Measurements from ENCODE around the gene CSHL1. TPM values are rescaled to one million over a fixed set of nuclear protein-coding genes. Genes with fewer than 3 reads are reported as not detected.

CSHL1 gene
- total RNA-seq, 6 experiments from 2014 or later, result not detected

- Mint-ChIP-seq H3K4me1 (ENCODE audit: low read depth) (no peaks in the 10 kb centered on the region), H3K27me3 (ENCODE audit: insufficient read depth) (peaks cover 10% of the 10 kb centered on the region), H3K27ac (no peak overlapping the region), H3K9me3 (no peaks in the 10 kb centered on the region), H3K4me3 (no peak overlapping the region), H3K36me3 (ENCODE audit: low read depth) (no peaks in the 10 kb centered on the region)
- no peak for TF ChIP-seq CTCF (IDR thresholded peaks at IDR 0.05)
- no peak for DNase-seq
Measured at GRCh38 chr17:63942309-63942985, 31.4 kb upstream of the CSHL1 start.

- Mint-ChIP-seq H3K27me3 (ENCODE audit: insufficient read depth) (peaks cover 14% of the 10 kb centered on the region), H3K36me3 (ENCODE audit: low read depth) (no peaks in the 10 kb centered on the region), H3K4me3 (no peak overlapping the region), H3K9me3 (no peaks in the 10 kb centered on the region), H3K27ac (no peak overlapping the region), H3K4me1 (ENCODE audit: low read depth) (no peaks in the 10 kb centered on the region)
- DNase-seq, result no peak
- no peak for TF ChIP-seq CTCF (IDR thresholded peaks at IDR 0.05)
Measured at GRCh38 chr17:63941751-63942150, 30.7 kb upstream of the CSHL1 start.

GRCh38 chr17:63941162-63941561 is 30.1 kb upstream of the CSHL1 start:
- Mint-ChIP-seq H3K27ac (no peak overlapping the region), H3K27me3 (ENCODE audit: insufficient read depth) (peaks cover 14% of the 10 kb centered on the region), H3K4me1 (ENCODE audit: low read depth) (no peaks in the 10 kb centered on the region)

GRCh38 chr17:63940584-63940983 is 29.5 kb upstream of the CSHL1 start:
- H3K36me3 Mint-ChIP-seq (ENCODE audit: low read depth), result no peaks in the 10 kb centered on the region
- H3K4me1 Mint-ChIP-seq (ENCODE audit: low read depth), result no peaks in the 10 kb centered on the region
- H3K9me3 Mint-ChIP-seq, result no peaks in the 10 kb centered on the region
- peaks cover 19% of the 10 kb centered on the region for H3K27me3 Mint-ChIP-seq (ENCODE audit: insufficient read depth)
- TF ChIP-seq CTCF (IDR thresholded peaks at IDR 0.05), result no peak
- no peak overlapping the region for H3K4me3 Mint-ChIP-seq
- DNase-seq, result no peak
- H3K27ac Mint-ChIP-seq, result no peak overlapping the region

More at GRCh38 chr17:63941162-63941561, 30.1 kb upstream of the CSHL1 start:
- no peak for TF ChIP-seq CTCF (IDR thresholded peaks at IDR 0.05)
- no peaks in the 10 kb centered on the region for H3K9me3 Mint-ChIP-seq
- H3K36me3 Mint-ChIP-seq (ENCODE audit: low read depth), result no peaks in the 10 kb centered on the region
- no peak for DNase-seq
- H3K4me3 Mint-ChIP-seq, result no peak overlapping the region

GRCh38 chr17:63939884-63940283 is 28.8 kb upstream of the CSHL1 start:
- DNase-seq, result no peak
- H3K4me3 Mint-ChIP-seq, result no peak overlapping the region
- H3K27me3 Mint-ChIP-seq (ENCODE audit: insufficient read depth), result peaks cover 24% of the 10 kb centered on the region
- no peak for TF ChIP-seq CTCF (IDR thresholded peaks at IDR 0.05)
- H3K27ac Mint-ChIP-seq, result no peak overlapping the region
- H3K36me3 Mint-ChIP-seq (ENCODE audit: low read depth), result no peaks in the 10 kb centered on the region
- no peaks in the 10 kb centered on the region for H3K9me3 Mint-ChIP-seq
- no peaks in the 10 kb centered on the region for H3K4me1 Mint-ChIP-seq (ENCODE audit: low read depth)

Data from HFFc6 (cell line).